ENCODE results near the gene ERC2. TPM values are rescaled to one million over a fixed set of nuclear protein-coding genes. Genes with fewer than 3 reads are reported as not detected.
A peak's percentile ranks its signal among the peaks of the same experiment; 100 is the strongest.

Gene ERC2
- total and polyA plus RNA-seq, 2 of the 8 experiments (the other 6 are each of a cell fraction or from before 2014, with no cell fraction given): 16.4 to 22.8 TPM

GRCh38 chr3:55690177-55690576 is 778.1 kb downstream of the ERC2 start:
- POLR2A ChIA-PET (ENCODE audit: partially characterized antibody): interaction anchor here (1.0 to 1.3 kb wide), 2 partner anchors 10 kb away, joined by 3 to 6 read pairs; no protein-coding TSS in a partner anchor
- FAIRE-seq: peak; percentile 7

More at GRCh38 chr3:55690177-55690576, 778.1 kb downstream of the ERC2 start:
- H2AFZ ChIP-seq (ENCODE audit: low read length): no peak overlapping the region
- H3K23me2 ChIP-seq (ENCODE audit: low read depth, low read length): no peaks in the 10 kb centered on the region
- peaks cover 0 to 19% (median 13%) of the 10 kb centered on the region in 4 experiments for H3K4me1 ChIP-seq (replicated peaks in 1 of 4; ENCODE audit: control insufficient read depth in 3 of 4, insufficient read depth in 4 of 4, low read length in 3 of 4)
- H3K9me3 ChIP-seq (ENCODE audit: insufficient read depth in 2 of 2, low read depth in 1 of 2, low read length in 1 of 2): no peaks in the 10 kb centered on the region
- H3K4me3 ChIP-seq (ENCODE audit: extremely low read depth in 1 of 4, insufficient read depth in 2 of 4, low read depth in 3 of 4, low read length in 4 of 4): no peak overlapping the region; a peak in 1 of 8 replicates
- H3K79me2 ChIP-seq (ENCODE audit: control insufficient read depth in 1 of 2, insufficient read depth in 2 of 2, low read length in 2 of 2): no peaks in the 10 kb centered on the region
- no peak overlapping the region for H2BK15ac ChIP-seq (ENCODE audit: low read length)
- H3K56ac ChIP-seq (replicated peaks; ENCODE audit: insufficient read length, low read depth, low read length): no peak overlapping the region
- no peak overlapping the region for H3K27ac ChIP-seq (ENCODE audit: low read depth, low read length)
- H3K4me2 ChIP-seq (ENCODE audit: insufficient read depth in 1 of 2, low read depth in 2 of 2, low read length in 2 of 2): peak overlapping the region; percentile 40 to 45
- H2BK5ac ChIP-seq (ENCODE audit: low read depth, low read length): no peak overlapping the region
- H3K23ac ChIP-seq (ENCODE audit: insufficient read length): no peak overlapping the region
- H3K9ac ChIP-seq (replicated peaks in 1 of 4; ENCODE audit: extremely low read depth in 1 of 4, low read depth in 3 of 4, low read length in 3 of 4): no peak overlapping the region
- H3K4ac ChIP-seq (replicated peaks; ENCODE audit: insufficient read length, low read depth, low read length): no peak overlapping the region
- 26% methylated on average over 3 of the region's 3 CpGs; no CpG with 5 or more reads in 1 of the 2 experiments for WGBS, 2 experiments (ENCODE audit: extremely low coverage in 1 of 2, insufficient coverage in 1 of 2, insufficient read length in 1 of 2, insufficient replicate concordance in 2 of 2, low coverage in 1 of 2, low lambda C conversion rate in 2 of 2, missing lambda C conversion rate in 1 of 2)
- no peak overlapping the region for H3K18ac ChIP-seq (ENCODE audit: extremely low read depth, low read length)
- TF ChIP-seq KDM1A (IDR thresholded peaks at IDR 0.05; ENCODE audit: borderline replicate concordance, low read length): no peak
- TF ChIP-seq GABPA (IDR thresholded peaks at IDR 0.05; ENCODE audit: borderline replicate concordance, insufficient read depth, low read length): no peak
- no peak for TF ChIP-seq RNF2 (IDR thresholded peaks at IDR 0.05; ENCODE audit: borderline replicate concordance, low read depth, low read length, missing control alignments, poor library complexity, severe bottlenecking)
- no peak for TF ChIP-seq POLR2AphosphoS5 (IDR thresholded peaks at IDR 0.05; ENCODE audit: low read depth, low read length)
- TF ChIP-seq RFX5 (IDR thresholded peaks at IDR 0.05; ENCODE audit: borderline replicate concordance, low read depth, low read length): no peak
- TF ChIP-seq ATF3 (IDR thresholded peaks at IDR 0.05; ENCODE audit: insufficient read depth, low read depth, low read length): no peak
- TF ChIP-seq CBX5 (IDR thresholded peaks at IDR 0.05; ENCODE audit: low read depth, low read length): no peak
- TF ChIP-seq ATF2 (IDR thresholded peaks at IDR 0.05; ENCODE audit: low read length): no peak
- TF ChIP-seq HDAC6 (IDR thresholded peaks at IDR 0.05; ENCODE audit: low read depth, low read length): no peak
- no peak for TF ChIP-seq JUND (IDR thresholded peaks at IDR 0.05; ENCODE audit: low read length)
- TF ChIP-seq CHD2 (IDR thresholded peaks at IDR 0.05; ENCODE audit: low read length): no peak
- no peak overlapping the region; the same call in 1 of the 2 replicates for H2BK20ac ChIP-seq (ENCODE audit: low read length)
- H4K20me1 ChIP-seq (replicated peaks in 1 of 2; ENCODE audit: control insufficient read depth in 1 of 2, insufficient read depth in 2 of 2, low read length in 2 of 2): no peaks in the 10 kb centered on the region
- no peak overlapping the region for H2BK120ac ChIP-seq (replicated peaks; ENCODE audit: low read depth, low read length)
- CTCF ChIA-PET (ENCODE audit: partially characterized antibody): interaction anchor here (1.0 to 1.3 kb wide), 3 partner anchors 8 to 32 kb away, joined by 3 to 4 read pairs (median 3); no protein-coding TSS in a partner anchor
- no peaks in the 10 kb centered on the region for H3K27me3 ChIP-seq (replicated peaks in 1 of 4; ENCODE audit: control insufficient read depth in 3 of 4, extremely low read depth in 1 of 4, insufficient read depth in 3 of 4, low read length in 3 of 4)
- no peak overlapping the region for H2BK12ac ChIP-seq (ENCODE audit: low read depth, low read length)
- H2AK5ac ChIP-seq (ENCODE audit: low read depth, low read length): no peak overlapping the region
- no peak overlapping the region for H4K91ac ChIP-seq (replicated peaks; ENCODE audit: insufficient read length, low read length)
- no peak for DNase-seq (ENCODE audit: low read depth in 1 of 2, low spot score in 2 of 2)
- H3K79me1 ChIP-seq (ENCODE audit: low read depth, low read length): no peaks in the 10 kb centered on the region
- H4K5ac ChIP-seq (ENCODE audit: insufficient read length, low read depth, low read length): no peak overlapping the region
- no peaks in the 10 kb centered on the region for H3K36me3 ChIP-seq (ENCODE audit: control insufficient read depth in 2 of 4, insufficient read depth in 4 of 4, low read length in 3 of 4)
- no peak overlapping the region for H4K8ac ChIP-seq (ENCODE audit: extremely low read depth, insufficient read depth, low read length)
- H3K14ac ChIP-seq (ENCODE audit: insufficient read length): no peak overlapping the region

Measured in H1 (cell line).